DOHH2 (cell line): ENCODE measurements around the gene PCDH9.

Experiments
- H3F3A ChIP-seq: fragments of 200-600 bp; sonication (generic), shearing (Covaris generic); 2 replicates; pipeline ENCODE4 v1.6.0; 2016; ENCODE audit warnings: antibody characterized with exemption, mild to moderate bottlenecking; ENCODE audit not compliant: control insufficient read depth, insufficient read depth
- H3K27ac ChIP-seq: fragments of 200-600 bp; sonication (generic); 2 replicates; pipeline ENCODE4 v1.5.1; 2014; ENCODE audit warnings: low read depth, mild to moderate bottlenecking, low read length, moderate library complexity
- H3K27me3 ChIP-seq: fragments of 200-600 bp; sonication (generic); 2 replicates; pipeline ENCODE4 v1.6.1; 2014; ENCODE audit warnings: mild to moderate bottlenecking, low read length, mixed read lengths; ENCODE audit not compliant: control insufficient read depth
- H3K36me3 ChIP-seq: fragments of 200-600 bp; sonication (generic); 2 replicates; pipeline ENCODE4 v1.6.1; 2014; ENCODE audit warnings: mild to moderate bottlenecking, low read length, moderate library complexity, mixed read lengths; ENCODE audit not compliant: control insufficient read depth
- H3K4me1 ChIP-seq: fragments of 200-600 bp; sonication (generic); 2 replicates; pipeline ENCODE4 v1.6.1; 2014; ENCODE audit warnings: mild to moderate bottlenecking, low read length, mixed read lengths; ENCODE audit not compliant: control insufficient read depth
- H3K4me2 ChIP-seq: fragments of 200-600 bp; sonication (generic); 2 replicates; pipeline ENCODE4 v1.6.0; 2014; ENCODE audit warnings: mild to moderate bottlenecking, low read length, moderate library complexity
- H3K4me3 ChIP-seq: fragments of 200-600 bp; sonication (generic); 2 replicates; pipeline ENCODE4 v1.5.1; 2014; ENCODE audit warnings: mild to moderate bottlenecking, low read length, mixed read lengths
- H3K79me2 ChIP-seq: fragments of 200-600 bp; sonication (generic); 2 replicates; pipeline ENCODE4 v1.6.1; 2014; ENCODE audit warnings: mild to moderate bottlenecking, low read length, mixed read lengths; ENCODE audit not compliant: control insufficient read depth
- H3K9me2 ChIP-seq: fragments of 200-600 bp; sonication (generic); replicated peaks from 2 replicates; pipeline ENCODE4 v1.6.1; 2014; ENCODE audit warnings: mild to moderate bottlenecking, low read length, mixed read lengths; ENCODE audit not compliant: control insufficient read depth
- H3K9me3 ChIP-seq: fragments of 200-600 bp; sonication (generic); 2 replicates; pipeline ENCODE4 v1.6.1; 2014; ENCODE audit warnings: antibody characterized with exemption, low read length, mixed read lengths; ENCODE audit not compliant: control insufficient read depth, insufficient read depth
- H4K20me1 ChIP-seq: fragments of 200-600 bp; sonication (generic); 2 replicates; pipeline ENCODE4 v1.6.0; 2014; ENCODE audit warnings: low read depth, mild to moderate bottlenecking, antibody characterized with exemption, low read length, moderate library complexity; ENCODE audit not compliant: control insufficient read depth, insufficient read depth
- CTCF ChIP-seq: fragments of 200-600 bp; sonication (generic); IDR thresholded peaks from one replicate; pipeline ENCODE4 v1.5.1; 2014; ENCODE audit warnings: antibody characterized with exemption, mild to moderate bottlenecking, low read depth, low read length; ENCODE audit not compliant: poor library complexity, severe bottlenecking
- EZH2phosphoT487 ChIP-seq: fragments of 200-600 bp; sonication (generic); IDR thresholded peaks from 2 replicates; pipeline ENCODE4 v1.6.1; 2017; ENCODE audit warnings: borderline replicate concordance, mild to moderate bottlenecking, antibody characterized with exemption, low read length, moderate library complexity, mixed read lengths

Gene PCDH9

GRCh38 chr13:66440938-66441337 lies 789.2 kb downstream of the PCDH9 start:
- no peaks in the 10 kb centered on the region for H3K36me3 ChIP-seq
- no peaks in the 10 kb centered on the region for H4K20me1 ChIP-seq
- TF ChIP-seq EZH2phosphoT487 (no peak), CTCF (no peak)
- H3K27ac ChIP-seq: no peak overlapping the region
- no peaks in the 10 kb centered on the region for H3K4me1 ChIP-seq
- no peaks in the 10 kb centered on the region for H3K9me2 ChIP-seq
- no peaks in the 10 kb centered on the region for H3K27me3 ChIP-seq
- H3F3A ChIP-seq: no peaks in the 10 kb centered on the region
- no peaks in the 10 kb centered on the region for H3K79me2 ChIP-seq
- H3K9me3 ChIP-seq: no peaks in the 10 kb centered on the region
- no peak overlapping the region for H3K4me2 ChIP-seq
- H3K4me3 ChIP-seq: no peak overlapping the region

GRCh38 chr13:66430728-66431127 lies 799.4 kb downstream of the PCDH9 start:
- Histone ChIP-seq H3F3A (no peaks in the 10 kb centered on the region), H4K20me1 (no peaks in the 10 kb centered on the region), H3K27ac (no peak overlapping the region), H3K4me3 (no peak overlapping the region), H3K36me3 (no peaks in the 10 kb centered on the region), H3K27me3 (no peaks in the 10 kb centered on the region), H3K4me1 (no peaks in the 10 kb centered on the region), H3K79me2 (no peaks in the 10 kb centered on the region), H3K4me2 (no peak overlapping the region), H3K9me3 (no peaks in the 10 kb centered on the region), H3K9me2 (no peaks in the 10 kb centered on the region)
- TF ChIP-seq CTCF (no peak), EZH2phosphoT487 (no peak)

GRCh38 chr13:66430269-66430668 lies 799.9 kb downstream of the PCDH9 start:
- Histone ChIP-seq H3K27ac (no peak overlapping the region), H3K9me2 (no peaks in the 10 kb centered on the region), H3K4me3 (no peak overlapping the region), H3K79me2 (no peaks in the 10 kb centered on the region), H3F3A (no peaks in the 10 kb centered on the region), H3K4me2 (no peak overlapping the region), H3K36me3 (no peaks in the 10 kb centered on the region), H3K9me3 (no peaks in the 10 kb centered on the region), H4K20me1 (no peaks in the 10 kb centered on the region), H3K27me3 (no peaks in the 10 kb centered on the region), H3K4me1 (no peaks in the 10 kb centered on the region)
- TF ChIP-seq EZH2phosphoT487 (no peak), CTCF (no peak)

GRCh38 chr13:66429156-66429555 lies 801.0 kb downstream of the PCDH9 start:
- no peaks in the 10 kb centered on the region for H3F3A ChIP-seq
- H3K79me2 ChIP-seq: no peaks in the 10 kb centered on the region
- H3K4me2 ChIP-seq: no peak overlapping the region
- no peaks in the 10 kb centered on the region for H3K9me2 ChIP-seq
- H3K27me3 ChIP-seq: no peaks in the 10 kb centered on the region
- no peaks in the 10 kb centered on the region for H3K36me3 ChIP-seq
- TF ChIP-seq CTCF (no peak), EZH2phosphoT487 (no peak)
- H3K27ac ChIP-seq: no peak overlapping the region
- H3K4me1 ChIP-seq: no peaks in the 10 kb centered on the region
- H3K9me3 ChIP-seq: no peaks in the 10 kb centered on the region
- H3K4me3 ChIP-seq: no peak overlapping the region
- no peaks in the 10 kb centered on the region for H4K20me1 ChIP-seq
